ENCODE data around the gene CADM2.
A peak's percentile ranks its signal among the peaks of the same experiment; 100 is the strongest.

The CADM2 gene

DNA sequence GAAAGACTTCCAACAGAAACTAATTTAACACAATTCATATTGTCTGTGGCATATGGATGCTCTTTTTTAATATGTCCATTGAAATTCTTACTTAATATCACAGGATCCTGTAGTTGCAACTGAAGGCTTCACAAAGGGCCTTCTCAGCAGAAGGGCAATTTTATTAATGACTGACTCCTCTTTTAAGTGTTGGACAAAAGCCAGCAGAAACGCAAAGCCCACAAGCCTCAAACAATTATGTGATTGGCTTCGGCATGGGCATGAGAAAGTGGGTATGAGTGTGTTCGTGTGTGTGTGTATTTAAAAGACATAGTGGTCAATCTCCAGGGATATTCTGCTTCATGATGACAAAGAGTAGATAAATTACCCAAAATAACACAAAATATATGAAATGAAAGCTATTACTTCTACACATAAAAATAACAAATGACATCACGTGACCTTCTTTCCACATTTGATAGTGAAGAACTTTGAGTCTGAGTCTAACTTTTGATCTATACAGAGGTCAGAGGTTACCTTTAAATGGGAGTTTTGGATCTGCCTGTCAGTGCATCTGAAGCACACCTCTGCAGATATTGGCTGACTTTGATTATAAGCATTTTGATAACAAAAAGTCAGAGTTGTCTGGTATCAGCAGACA lies 496.9 kb downstream of the CADM2 start:
- H3K4me3 ChIP-seq (ENCODE audit: low read length): no peak overlapping the region
- no peak for DNase-seq (ENCODE audit: low read depth)
- TF ChIP-seq, protein P1, sequence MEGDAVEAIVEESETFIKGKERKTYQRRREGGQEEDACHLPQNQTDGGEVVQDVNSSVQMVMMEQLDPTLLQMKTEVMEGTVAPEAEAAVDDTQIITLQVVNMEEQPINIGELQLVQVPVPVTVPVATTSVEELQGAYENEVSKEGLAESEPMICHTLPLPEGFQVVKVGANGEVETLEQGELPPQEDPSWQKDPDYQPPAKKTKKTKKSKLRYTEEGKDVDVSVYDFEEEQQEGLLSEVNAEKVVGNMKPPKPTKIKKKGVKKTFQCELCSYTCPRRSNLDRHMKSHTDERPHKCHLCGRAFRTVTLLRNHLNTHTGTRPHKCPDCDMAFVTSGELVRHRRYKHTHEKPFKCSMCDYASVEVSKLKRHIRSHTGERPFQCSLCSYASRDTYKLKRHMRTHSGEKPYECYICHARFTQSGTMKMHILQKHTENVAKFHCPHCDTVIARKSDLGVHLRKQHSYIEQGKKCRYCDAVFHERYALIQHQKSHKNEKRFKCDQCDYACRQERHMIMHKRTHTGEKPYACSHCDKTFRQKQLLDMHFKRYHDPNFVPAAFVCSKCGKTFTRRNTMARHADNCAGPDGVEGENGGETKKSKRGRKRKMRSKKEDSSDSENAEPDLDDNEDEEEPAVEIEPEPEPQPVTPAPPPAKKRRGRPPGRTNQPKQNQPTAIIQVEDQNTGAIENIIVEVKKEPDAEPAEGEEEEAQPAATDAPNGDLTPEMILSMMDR (IDR thresholded peaks at IDR 0.05; ENCODE audit: insufficient read depth, low read depth, low read length, missing control alignments): no peak

DNA sequence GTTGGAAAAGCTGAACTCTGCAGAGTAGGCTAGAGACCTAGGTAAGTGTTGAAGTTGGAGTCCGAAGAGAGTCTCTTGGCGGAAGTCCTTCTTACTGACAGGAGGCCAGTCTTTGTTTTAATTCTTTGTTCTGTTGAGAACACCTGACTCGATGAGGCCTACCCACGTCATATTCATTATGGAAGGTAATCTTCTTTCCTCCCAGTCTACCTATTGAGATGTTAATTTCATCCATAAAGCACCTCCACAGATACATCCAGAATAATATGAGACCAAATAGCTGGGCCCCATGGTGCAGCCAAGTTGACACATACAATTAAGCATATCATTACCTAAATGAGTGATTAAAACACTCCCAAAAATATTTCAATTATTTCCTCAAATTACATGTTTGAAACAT lies 515.5 kb downstream of the CADM2 start:
- TF ChIP-seq, protein P1 (IDR thresholded peaks at IDR 0.05; ENCODE audit: insufficient read depth, low read depth, low read length, missing control alignments): no peak
- H3K4me3 ChIP-seq (ENCODE audit: low read length): no peak overlapping the region
- no peak for DNase-seq (ENCODE audit: low read depth)

- peak; percentile 22 for DNase-seq (ENCODE audit: low read depth)
These were observed 516.6 kb downstream of the CADM2 start for GRCh38 chr3:85475346-85475745.

DNA sequence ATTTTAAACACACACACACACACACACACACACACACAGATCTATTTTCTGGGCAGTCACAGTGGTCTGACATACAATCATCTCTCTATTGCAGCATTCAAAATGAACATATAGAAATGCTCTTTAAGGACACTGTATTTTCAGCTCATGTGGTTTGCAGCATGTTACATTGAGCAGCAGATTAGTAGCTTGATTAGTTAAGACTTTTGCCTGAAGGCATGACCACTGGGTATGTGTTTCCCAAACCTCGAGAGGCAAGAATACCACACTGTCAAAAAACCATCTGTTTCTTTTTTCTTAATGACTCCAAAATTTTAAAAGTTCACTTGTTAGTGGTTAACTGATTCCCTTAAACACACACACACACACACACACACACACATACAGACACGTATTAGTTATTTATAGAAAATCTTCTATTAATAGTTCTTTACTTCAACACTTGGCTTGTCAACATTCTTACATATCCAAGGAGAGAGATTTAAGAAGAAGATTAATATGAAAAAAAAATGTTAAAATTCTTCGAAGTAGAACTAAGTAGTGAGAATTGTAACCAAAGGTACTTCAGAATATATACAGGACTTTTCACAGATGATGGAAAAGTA lies 518.2 kb downstream of the CADM2 start:
- no peak overlapping the region for H3K4me3 ChIP-seq (ENCODE audit: low read length)
- TF ChIP-seq, protein P1 (IDR thresholded peaks at IDR 0.05; ENCODE audit: insufficient read depth, low read depth, low read length, missing control alignments): no peak
- DNase-seq (ENCODE audit: low read depth): peak; percentile 1

More at GRCh38 chr3:85475346-85475745, 516.6 kb downstream of the CADM2 start:
- no peak overlapping the region for H3K4me3 ChIP-seq (ENCODE audit: low read length)
- TF ChIP-seq, protein P1 (IDR thresholded peaks at IDR 0.05; ENCODE audit: insufficient read depth, low read depth, low read length, missing control alignments): no peak

GRCh38 chr3:85481411-85482212 lies 522.8 kb downstream of the CADM2 start:
- H3K4me3 ChIP-seq (ENCODE audit: low read length): no peak overlapping the region
- TF ChIP-seq, protein P1 (IDR thresholded peaks at IDR 0.05; ENCODE audit: insufficient read depth, low read depth, low read length, missing control alignments): no peak
- DNase-seq (ENCODE audit: low read depth): no peak

DNA sequence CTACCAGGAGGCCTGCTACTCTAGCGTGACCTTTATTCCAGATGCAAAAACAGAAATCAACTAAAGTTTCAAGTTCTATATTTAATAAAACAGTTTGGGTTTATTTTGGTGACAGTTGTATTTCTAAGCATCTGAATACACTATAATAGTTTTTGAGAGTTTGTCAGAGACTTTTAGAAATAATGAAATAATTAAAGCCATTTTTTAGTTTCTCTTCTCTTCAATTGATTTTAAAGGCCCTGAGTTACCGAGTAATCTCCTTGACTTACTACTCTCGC lies 523.4 kb downstream of the CADM2 start:
- TF ChIP-seq, protein P1 (IDR thresholded peaks at IDR 0.05; ENCODE audit: insufficient read depth, low read depth, low read length, missing control alignments): no peak
- no peak overlapping the region for H3K4me3 ChIP-seq (ENCODE audit: low read length)
- no peak for DNase-seq (ENCODE audit: low read depth)
